Kidney tubule cell (primary cell): Measurements from ENCODE around the gene SPOUT1.

Experiments used
- DNase-seq: peaks from one replicate; pipeline ENCODE4 v3.0.0-alpha.2; 2018; ENCODE audit warnings: low spot score

SPOUT1 gene

GRCh38 chr9:128836509-128837145, 7.0 kb upstream of the SPOUT1 start:
- no peak for DNase-seq

GRCh38 chr9:128835246-128836210, 5.9 kb upstream of the SPOUT1 start:
- no peak for DNase-seq

GRCh38 chr9:128833696-128834095, 4.1 kb upstream of the SPOUT1 start:
- DNase-seq = no peak

- DNase-seq = peak; percentile 9
Observed at GRCh38 chr9:128828719-128829452, 708 bp downstream of the SPOUT1 start.

- DNase-seq = no peak
Observed at GRCh38 chr9:128828267-128828666, 1.3 kb downstream of the SPOUT1 start.

GRCh38 chr9:128825923-128826700, 3.5 kb downstream of the SPOUT1 start:
- DNase-seq = no peak

GRCh38 chr9:128824911-128825310, 4.7 kb downstream of the SPOUT1 start:
- DNase-seq = no peak

- no peak for DNase-seq
Observed at GRCh38 chr9:128823903-128824406, 5.6 kb downstream of the SPOUT1 start.

GRCh38 chr9:128823362-128823902, 6.2 kb downstream of the SPOUT1 start:
- no peak for DNase-seq

- no peak for DNase-seq
Observed at GRCh38 chr9:128822407-128823042, 7.1 kb downstream of the SPOUT1 start.

GRCh38 chr9:128821584-128822406, 7.8 kb downstream of the SPOUT1 start:
- DNase-seq = no peak

GRCh38 chr9:128820665-128821583, 8.7 kb downstream of the SPOUT1 start:
- no peak for DNase-seq

- no peak for DNase-seq
Observed at GRCh38 chr9:128819716-128820664, 9.6 kb downstream of the SPOUT1 start.

- DNase-seq = peak; percentile 48
Observed at GRCh38 chr9:128818839-128819715, 10.5 kb downstream of the SPOUT1 start.

GRCh38 chr9:128818099-128818838, 11.3 kb downstream of the SPOUT1 start, which contains the start of gene ENDOG:
ENDOG (plus strand) TSS chr9:128818500; CDS start chr9:128818685, 185 bp downstream.
- DNase-seq = peak; percentile 97

GRCh38 chr9:128810873-128811272, 18.7 kb downstream of the SPOUT1 start:
- no peak for DNase-seq
